ENCODE measurements around the gene XPO6.

The XPO6 gene

DNA sequence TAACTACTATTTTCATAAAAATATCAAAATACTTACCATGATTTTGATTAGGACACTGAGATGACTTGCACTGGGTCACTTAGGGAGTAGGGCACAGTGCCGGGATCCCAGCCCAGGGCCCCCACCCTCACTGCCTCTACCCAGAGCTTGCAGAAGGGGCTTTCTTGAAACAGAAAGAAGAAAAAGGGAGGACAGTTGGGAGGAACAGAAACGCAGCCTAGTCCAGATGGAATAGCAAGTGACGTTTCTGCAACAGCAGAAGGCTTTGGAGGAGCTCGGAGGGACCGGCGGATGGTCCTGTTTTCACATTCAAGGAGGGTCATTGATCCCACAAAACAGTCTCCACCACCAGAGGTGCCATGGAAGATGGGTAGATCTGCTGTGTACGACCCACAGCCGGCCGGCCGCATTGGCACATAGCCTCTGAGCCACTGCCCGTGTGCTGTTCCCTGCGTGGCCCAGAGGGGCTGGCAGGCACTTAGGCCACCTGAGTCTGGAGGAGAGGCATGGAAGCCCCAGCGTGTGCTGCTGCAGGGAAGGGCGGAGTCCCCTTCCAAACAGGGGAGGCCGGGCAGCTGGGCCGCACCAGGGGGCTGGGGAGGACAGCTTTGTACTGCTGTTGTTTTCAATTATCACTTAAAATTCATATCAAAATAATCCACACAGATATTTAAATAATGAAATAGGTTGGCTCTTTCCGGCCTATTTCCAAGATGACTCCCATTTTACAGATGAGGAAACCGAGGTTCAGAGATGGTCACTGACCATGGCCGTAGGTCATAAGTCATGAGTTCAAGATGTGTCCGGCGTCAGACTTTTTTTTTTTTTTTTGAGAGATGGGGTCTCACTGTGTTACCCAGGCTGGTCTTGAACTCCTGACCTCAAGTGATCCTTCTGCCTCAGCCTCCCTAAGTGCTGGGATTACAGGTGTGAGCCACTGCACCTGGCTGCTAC is 125.3 kb downstream of the XPO6 start:
- DNase-seq: no peak

GRCh38 chr16:28085389-28086171 is 126.2 kb downstream of the XPO6 start:
- DNase-seq: no peak

- DNase-seq: no peak
Measured at GRCh38 chr16:28084209-28084608, 127.6 kb downstream of the XPO6 start.

GRCh38 chr16:28082624-28083023 is 129.1 kb downstream of the XPO6 start:
- no peak for DNase-seq

GRCh38 chr16:28081391-28081968 is 130.3 kb downstream of the XPO6 start:
- no peak for DNase-seq

GRCh38 chr16:28078261-28078660 is 133.5 kb downstream of the XPO6 start:
- no peak for DNase-seq

DNA sequence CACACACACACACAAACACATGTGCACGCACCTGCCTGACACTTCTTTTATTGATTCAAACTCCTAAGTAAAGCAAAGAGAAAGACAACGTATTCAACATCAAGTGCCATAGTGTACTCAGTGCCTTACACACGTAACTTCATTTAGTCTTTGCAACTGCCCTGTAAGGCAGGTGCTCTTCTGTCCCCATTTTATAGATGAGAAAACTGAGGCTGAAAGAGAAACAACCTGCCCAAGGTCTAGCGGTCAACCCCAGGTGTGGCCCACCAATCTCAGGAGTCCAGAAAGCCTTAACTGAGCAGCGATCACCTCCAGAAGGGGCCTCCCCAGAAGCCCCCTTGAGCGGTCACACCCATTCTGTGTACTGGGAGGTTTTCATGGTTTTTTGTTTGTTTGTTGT is 137.9 kb downstream of the XPO6 start:
- no peak for DNase-seq

DNA sequence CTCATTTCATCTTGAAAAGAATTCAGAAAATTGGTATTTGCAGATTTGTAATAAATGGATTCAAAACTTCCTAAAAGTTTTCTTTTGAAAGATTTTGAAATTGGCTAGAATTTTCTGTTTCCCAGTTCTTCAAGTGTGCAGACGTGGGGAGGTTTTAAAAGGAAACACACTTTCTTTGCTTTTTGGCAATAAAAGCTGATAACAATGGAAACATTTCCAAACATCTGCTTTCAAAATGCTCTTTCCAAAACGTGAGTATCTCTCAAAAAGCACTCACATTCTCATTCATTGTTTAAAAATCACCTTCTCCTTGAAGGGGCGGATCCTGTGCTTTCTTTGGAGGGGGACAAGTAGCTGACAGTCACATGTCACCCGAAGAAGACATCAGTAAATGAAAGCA is 139.7 kb downstream of the XPO6 start:
- DNase-seq: no peak

DNA sequence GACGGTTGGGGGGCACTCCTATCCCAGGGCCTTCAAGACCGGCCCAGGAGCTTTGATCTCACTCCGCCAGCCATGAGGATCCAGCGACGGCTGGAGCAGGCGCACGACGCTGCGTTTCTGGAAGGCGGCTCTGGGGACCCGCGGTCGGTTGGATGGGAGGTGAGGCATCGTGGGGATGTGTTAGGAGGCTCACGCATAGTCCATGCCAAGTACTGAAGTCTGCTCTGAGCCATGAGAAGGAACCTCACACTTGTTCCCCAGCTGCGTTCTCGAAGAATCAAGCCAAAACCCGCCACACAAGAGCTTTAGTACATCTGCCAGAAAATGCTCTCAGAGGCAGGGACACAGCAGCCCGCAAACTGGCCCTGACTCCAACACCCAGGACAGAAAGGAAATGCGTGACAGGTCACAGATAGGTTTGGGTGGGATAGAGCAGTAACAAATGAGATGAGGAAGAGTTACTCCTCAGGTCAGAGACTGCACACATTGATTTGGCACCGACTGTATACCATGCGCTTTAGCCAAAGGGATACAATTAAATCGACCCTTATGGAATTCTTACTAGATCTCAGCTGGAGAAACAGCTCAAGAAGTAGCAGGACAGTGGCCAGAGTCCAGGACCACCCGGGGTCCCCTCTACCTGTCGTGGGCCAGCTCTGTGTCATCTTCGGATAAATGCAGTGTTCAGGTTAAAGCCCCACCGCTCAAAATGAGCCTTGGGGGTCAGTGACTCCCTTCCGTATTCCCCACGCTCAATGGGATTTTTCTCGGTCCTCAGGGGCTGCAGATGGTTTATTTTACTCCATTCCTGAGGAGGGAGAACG is 141.6 kb downstream of the XPO6 start:
- no peak for DNase-seq

DNA sequence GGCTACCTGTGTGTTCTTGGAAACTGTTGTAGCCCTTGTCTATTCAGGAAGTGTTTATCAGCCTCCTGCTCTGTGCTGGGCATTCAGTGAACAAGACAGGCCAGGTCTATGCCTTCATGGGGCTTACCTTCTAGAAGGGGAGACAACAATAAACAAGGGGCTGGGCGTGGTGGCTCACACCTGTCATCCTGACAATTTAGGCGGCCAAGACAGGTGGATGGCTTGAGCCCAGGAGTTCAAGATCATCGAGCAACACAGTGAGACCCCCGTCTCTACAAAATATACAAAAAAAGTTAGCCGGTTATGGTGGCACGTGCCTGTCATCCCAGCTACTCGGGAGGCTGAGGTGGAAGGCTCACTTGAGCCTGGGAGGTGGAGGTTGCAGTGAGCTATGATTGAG is 142.8 kb downstream of the XPO6 start:
- no peak for DNase-seq

- DNase-seq: no peak
Measured at GRCh38 chr16:28067604-28068379, 144.0 kb downstream of the XPO6 start.

DNA sequence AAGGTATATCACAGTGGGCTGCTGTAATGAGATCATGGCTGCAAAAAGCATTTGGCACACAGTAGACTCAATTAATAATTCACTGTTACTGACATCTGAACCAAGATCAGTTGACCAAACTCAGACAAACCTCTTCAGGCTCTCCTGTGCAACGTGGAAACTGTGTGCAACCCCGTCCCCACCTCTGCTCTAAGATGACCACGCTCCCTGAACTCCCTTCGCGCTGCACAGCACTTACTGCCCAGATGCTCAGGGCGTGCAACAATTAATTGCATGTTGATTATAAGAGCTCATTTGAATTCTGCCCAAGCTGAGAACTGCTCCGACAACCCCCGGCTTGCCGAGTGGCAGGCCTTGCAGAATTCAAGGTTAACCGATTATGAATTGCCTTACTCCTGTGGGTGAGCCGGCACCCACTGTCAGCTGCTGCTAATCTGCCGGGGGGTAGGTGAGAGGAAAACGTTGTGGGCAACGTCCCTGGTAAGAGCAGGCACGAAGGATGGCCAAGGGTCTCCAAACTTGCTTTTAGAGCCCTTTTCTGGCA is 147.0 kb downstream of the XPO6 start:
- DNase-seq: no peak

- no peak for DNase-seq
Measured at GRCh38 chr16:28064150-28064549, 147.6 kb downstream of the XPO6 start.

GRCh38 chr16:28063591-28064061 is 148.1 kb downstream of the XPO6 start, which contains the start of gene GSG1L:
Gene GSG1L, minus strand, starts transcription at chr16:28063714. Its CDS starts 290 bp downstream, at chr16:28063424.
- DNase-seq: no peak

GRCh38 chr16:28062847-28063521 is 148.8 kb downstream of the XPO6 start:
- DNase-seq: no peak

DNA sequence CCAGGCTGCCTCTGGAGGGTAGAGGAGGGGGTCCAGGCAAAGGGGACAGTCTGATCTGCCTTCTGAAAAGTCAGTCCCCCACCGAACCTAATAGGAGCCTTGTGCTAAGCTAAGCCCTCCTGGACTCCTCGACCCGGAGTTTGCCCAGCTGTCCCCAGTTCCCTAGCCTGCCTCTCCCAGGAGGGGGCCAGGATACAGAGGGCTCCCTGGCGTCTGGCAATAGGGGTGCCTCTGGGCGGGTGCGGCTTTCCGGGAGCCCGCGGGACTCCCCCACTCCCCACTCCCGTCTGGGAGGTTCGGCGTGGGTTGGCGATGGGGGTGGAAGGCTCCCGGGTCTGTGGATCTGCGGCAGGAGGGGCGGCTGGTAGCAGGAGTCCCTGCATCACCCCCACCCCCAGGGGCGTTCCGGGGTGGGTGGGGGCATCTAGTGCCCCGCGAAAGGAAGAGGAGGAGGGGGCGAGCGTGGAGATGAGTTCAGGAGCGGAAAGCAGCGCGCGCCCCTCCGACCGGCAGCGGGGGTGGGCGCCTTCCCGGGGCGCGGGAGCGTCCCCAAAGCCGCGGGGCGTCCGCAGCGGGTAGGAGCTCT is 149.4 kb downstream of the XPO6 start:
- DNase-seq: no peak

DNA sequence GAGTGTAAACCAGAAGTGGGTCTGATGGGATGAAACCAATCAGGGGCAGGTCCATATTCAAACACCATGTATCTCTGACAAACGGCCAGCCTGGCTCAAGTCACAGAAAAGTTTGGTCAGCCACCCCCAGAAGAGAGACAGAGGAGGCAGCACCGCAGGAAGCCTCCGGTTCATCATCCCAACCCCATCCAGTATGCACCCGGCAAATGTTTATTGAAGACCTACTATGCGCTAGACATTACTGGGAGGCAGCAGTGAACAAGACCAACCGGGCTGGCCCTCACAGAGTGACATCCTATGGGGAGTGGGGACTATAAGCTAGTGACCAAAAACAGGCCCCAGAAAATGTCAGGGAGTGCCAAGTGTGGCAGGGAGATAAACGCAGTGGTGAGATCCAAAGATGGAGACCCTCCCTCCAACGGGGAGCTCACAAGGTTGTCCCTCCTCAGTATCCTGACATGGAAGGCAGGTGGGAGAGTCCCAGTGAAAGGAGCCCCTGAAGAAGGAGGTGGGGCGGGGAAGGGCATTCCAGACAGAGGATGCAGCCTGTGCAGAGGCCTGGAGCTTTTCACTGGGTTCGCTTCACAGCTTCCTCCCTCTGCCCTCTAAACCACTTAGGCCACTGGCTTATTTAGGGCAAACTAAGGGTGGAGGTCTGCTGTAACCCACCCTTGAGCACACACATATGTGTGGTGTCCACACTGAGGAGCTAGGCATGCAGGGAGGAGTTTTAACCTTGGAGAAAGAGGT is 150.2 kb downstream of the XPO6 start:
- DNase-seq: no peak

GRCh38 chr16:28059841-28060575 is 151.8 kb downstream of the XPO6 start:
- no peak for DNase-seq

Data from CD4-positive, alpha-beta T cell treated with Interleukin-1 beta for 1 hour (primary cell).